Cardiac septum (tissue), 1 donor: Measurements from ENCODE around the gene COPS7B. TPM values are rescaled to one million over a fixed set of nuclear protein-coding genes. Genes with fewer than 3 reads are reported as not detected.

Experiments
- DNase-seq: peaks from one replicate; pipeline ENCODE4 v3.0.0-alpha.2; 2020; ENCODE audit warnings: low spot score
- intact Hi-C: fragments of 100-400 bp; cut with DNase I; formaldehyde crosslinking; loops from one replicate; pipeline ENCODE4 v1.14.0; 2022
- total RNA-seq: library from RNA; stranded (reverse); fragmentation: NEBNext Ultra II Directional; extraction: Animal tissue kit (Norgen Biotek cat#: 25700); gene quantifications from one replicate; pipeline ENCODE4 v1.2.1, GENCODE V29; 2021
- donor health status: DM: no; HTN: no; CAD: no.

Gene COPS7B
- total RNA-seq, 1 donor from 2014 or later: 23.4 TPM

DNA sequence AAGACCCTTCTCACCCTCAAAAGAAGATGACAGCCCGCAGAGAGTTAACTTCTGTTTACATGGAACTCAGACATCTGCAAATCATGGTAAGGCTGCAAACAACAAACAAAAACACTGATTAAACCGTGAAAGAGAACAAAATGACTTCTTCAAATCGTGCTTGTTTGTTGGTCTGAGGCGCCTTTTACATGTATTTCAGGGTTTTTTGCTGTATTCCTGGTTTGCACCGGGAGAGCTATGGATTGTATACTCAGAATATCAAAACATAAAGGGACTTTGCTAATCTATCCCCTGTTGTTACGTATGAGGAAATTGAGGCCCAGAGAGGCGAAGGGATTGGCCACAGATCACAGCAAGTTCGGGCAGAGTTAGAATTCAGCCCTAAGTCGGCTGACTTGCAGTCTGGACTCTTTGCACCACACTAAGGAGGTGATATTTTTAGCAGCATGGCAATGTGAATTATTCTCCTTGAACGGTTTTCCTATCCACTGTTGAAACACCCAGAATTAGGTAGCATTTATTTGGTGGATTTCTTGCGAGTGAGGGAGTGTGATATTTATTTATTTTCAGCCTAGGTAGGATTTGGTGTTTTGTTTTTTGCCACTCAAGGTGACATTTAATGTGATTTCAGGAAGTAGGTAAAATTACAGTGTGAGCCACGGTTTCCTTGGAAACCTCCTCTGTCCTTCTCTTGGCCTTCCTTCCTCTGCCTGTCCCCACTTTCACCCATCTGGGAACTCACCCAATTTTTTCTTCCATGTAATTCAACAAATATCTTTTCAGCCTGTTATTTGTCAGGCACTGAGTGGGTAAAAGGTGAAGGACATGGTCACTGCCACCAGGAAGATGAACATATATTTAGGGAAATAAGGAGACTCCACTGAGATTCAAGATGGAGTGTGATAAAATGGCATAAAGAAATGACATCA, 4.2 kb upstream of the COPS7B start:
- intact Hi-C loops: loop anchor here (2.0 to 10.0 kb wide), 5 partner anchors 75 to 727 kb away; partner anchors contain the start of genes DIS3L2, PSMD1 and PTMA
- DNase-seq: no peak

DNA sequence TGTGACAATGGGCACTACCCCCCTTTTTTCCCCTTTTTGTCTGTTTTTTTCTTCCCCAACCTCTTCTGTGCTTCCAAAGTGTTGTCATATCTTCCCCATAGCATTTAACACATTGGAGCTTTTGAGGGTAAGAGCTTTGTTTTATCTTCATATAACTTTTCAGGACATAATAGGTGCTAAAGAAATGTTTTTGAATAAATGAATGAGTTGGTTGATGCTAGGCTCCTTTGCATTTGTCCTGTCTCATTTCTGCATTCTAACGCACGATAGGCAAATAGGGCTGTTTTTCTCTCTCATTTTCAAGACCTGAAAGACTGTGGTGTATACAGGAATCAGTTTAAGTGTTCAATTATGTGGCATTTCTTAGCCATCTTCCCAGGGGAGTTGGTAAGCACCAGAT, 832 bp upstream of the COPS7B start:
- DNase-seq: no peak
- intact Hi-C loops: loop anchor here (10.0 kb wide), 2 partner anchors 101 to 731 kb away; partner anchors contain the start of gene PSMD1

DNA sequence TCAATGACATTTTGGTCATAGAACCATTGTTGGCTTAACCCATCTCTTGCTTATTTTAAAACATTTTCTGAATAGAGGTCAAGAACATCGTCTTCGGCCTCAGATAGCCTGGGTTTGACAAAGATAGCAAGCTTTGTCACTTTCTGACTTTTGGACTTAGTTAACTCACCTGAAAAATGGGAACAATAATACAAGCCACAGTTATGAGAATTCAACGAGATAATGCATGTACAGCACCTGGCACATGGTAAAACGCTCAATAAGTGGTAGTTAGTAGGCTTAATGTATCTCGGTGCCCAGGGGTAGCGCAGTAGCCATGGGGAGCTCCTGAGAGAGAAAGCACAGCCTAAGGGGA, 446 bp upstream of the COPS7B start:
- intact Hi-C loops: loop anchor here (10.0 kb wide), 2 partner anchors 101 to 731 kb away; partner anchors contain the start of gene PSMD1
- no peak for DNase-seq

DNA sequence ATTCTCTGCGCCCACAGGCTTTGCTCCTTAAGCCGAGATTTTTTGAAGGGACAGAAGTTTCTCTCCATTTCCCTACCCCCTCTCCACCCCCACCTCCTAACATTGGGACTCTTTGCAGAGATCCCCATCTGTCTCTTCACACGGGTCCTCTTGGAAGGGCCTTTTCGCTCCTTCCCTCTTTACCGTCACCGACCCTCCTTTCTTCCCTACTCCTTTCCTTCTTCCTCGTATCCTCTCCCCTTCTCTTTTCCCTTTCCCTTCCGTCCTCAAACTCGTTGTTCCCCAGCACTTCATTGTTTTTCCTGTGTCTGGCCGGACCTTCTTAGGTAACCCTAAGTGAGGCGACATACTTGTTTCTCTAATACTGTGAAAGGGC, 660 bp downstream of the COPS7B start:
- intact Hi-C loops: loop anchor here (10.0 kb wide), 2 partner anchors 102 to 732 kb away; partner anchors contain the start of gene PSMD1

DNA sequence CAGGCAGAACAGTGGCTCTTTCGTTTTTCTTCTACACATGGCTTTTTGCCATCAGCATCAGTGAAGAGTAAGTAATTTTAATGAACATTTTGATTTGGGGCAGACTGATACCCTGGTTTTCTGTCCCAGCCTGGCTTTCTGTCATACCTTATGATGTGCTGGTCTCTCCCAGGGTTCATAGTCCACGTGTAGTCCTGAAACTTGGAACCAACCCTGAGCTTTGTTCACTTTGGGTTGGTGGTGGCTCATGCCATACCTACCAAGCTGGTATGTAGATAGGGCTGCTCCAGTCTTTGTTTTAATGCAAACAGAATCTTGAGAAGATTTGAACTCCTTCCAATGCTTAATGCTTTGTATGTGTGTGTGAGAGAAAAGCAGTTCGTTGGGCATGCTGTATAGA, 4.9 kb downstream of the COPS7B start:
- intact Hi-C loops: no loop called here
- no peak for DNase-seq

More for the DNA sequence above, 660 bp downstream of the COPS7B start:
- DNase-seq: no peak

DNA sequence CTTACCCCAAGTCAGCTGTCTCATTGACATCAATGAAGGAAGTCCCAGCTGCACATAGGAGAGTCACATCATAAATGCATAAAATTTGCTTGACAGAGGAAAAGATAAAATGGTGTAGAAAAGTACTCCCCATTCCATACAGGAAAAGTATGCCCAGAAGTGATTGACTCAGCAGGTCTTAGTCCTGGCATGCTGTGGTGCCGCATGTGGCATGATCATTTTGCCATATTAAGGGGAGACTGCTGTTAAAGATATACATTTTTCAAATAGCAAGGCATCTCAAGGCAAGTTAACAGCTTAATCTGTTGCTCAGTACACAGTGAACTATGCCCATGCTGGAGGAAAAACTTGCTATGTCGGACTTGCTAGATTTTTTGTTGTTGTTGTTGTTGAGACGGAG, 8.1 kb downstream of the COPS7B start:
- intact Hi-C loops: no loop called here
- DNase-seq: no peak

DNA sequence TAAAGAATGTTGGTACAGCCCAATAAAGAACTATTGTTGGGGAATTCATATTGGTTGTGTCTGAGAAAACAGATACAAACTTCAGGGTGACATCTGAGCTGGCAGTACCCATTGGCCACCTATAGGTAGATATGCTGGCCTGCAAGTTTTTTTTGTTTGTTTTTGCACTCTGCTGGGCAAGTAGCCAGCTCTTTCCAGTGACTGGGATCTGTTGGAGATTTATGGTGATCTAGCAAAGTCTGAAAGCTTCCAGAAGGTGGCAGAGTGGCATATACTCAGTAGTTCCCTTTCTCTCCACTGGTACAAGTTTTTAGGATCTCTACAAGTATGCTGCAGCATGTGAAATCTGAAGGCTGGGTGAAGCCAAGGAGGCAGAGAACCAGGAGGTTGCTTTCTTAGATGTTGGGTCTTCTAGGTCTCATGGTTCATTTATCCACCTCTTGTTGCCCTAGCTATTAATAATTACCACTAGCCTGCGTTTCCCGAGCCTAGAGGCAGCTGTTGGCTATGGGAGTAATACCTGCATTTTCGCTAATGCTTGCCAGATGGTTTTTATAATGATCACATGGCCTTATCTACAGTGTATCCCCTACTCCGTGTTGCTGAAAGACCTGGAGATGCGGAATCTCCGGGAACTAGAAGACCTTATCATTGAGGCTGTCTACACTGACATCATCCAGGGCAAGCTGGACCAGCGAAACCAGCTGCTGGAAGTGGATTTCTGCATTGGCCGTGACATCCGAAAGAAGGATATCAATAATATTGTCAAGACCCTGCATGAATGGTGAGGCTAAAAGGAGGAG, 9.5 kb downstream of the COPS7B start:
- no peak for DNase-seq
- intact Hi-C loops: no loop called here

DNA sequence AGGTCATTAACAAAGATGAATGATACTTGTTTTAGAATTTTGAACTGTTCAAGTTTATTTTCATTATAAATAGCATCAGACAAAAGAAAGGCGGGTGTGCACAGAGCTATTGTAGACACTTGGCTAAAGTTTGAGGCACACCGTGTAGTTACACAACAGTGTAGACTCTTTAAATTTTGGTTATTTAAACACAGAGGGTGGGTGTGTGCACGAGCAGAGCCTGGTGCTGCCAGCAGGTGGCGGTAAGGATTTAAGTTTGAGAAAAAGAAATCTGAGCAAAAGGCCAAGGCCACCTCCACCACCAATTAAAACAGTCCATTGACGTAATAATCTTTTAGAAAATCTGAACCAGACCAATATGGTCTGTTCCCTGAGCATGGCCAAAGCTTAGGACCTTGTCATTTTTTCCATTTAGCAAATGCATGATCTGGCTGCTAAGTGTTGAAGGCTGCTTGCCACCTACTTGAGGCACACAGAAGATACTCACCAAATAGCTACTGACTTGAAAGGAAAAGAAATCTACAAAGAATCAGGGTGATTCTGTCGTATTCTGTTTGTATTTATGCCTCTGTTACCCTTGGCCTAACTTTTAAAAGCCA, 14.3 kb downstream of the COPS7B start:
- DNase-seq: no peak
- intact Hi-C loops: no loop called here

DNA sequence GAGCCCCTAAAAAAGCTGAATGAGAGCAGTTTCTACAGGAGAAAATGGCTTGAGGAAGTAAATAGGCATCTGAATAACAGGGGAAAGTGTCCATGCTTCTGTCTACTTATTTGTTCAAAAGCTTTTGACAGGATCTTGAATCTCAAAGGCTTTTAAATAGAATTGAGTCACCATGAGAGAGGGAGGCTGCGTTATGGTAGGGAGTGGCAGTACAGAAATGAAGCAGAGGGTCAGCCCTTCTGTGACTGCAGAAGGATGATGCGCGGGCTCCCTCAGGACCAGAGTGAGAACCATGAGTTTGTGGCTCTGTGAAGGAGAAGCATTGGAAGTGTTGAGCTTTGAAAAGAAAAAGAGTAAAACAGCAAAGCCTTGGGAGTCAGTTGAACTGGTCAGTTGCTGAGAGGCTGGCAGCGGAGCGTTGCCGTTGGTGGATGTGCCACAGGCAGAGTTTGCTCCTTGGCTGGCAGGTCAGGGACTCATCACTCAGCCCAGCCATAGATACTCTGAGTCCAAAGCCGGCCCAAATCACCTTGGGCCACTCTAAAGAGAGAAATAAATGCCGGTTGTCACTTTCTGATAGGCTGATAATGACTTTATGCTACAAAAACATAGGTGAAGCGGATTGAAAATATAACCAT, 17.4 kb downstream of the COPS7B start:
- intact Hi-C loops: no loop called here
- DNase-seq: no peak

DNA sequence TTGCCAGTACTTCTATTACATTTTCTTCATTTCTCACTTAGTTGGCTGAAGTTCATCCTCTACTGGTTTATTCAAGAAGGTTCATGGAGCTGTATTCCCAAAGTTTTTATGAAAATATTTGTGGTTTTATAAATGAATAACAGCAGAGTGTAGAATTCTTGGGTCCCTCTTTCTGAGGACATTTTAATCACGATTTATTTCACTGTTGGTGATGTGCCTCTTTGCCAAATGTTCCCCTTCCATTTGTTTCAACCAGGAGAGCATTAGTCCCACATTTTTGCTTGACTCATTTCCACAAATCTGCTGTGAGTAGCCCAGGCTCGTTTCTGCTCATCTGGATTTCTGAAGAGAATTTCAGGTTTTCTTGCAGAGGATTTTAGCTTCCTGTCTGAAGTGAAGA, 20.8 kb downstream of the COPS7B start:
- DNase-seq: no peak
- intact Hi-C loops: no loop called here

DNA sequence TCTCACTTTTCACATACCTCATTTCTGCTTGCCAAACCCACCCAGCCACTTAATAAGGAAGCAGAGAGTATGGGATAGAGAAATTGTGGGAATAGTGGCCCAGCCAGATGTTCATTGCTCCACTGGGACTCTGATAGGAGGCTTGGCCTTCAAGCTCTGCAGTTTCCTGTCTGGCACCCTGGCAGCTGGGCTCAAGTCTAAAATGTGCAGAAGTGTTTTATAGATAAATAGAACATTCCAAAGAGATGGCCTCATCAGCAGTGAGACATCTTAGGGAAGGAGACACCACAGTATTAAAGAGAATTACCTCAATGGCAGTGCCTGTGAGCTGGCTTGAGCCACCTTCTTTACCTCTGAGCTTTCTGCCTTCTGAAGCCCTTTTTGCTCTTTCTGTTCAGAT, 24.7 kb downstream of the COPS7B start:
- intact Hi-C loops: no loop called here
- no peak for DNase-seq

DNA sequence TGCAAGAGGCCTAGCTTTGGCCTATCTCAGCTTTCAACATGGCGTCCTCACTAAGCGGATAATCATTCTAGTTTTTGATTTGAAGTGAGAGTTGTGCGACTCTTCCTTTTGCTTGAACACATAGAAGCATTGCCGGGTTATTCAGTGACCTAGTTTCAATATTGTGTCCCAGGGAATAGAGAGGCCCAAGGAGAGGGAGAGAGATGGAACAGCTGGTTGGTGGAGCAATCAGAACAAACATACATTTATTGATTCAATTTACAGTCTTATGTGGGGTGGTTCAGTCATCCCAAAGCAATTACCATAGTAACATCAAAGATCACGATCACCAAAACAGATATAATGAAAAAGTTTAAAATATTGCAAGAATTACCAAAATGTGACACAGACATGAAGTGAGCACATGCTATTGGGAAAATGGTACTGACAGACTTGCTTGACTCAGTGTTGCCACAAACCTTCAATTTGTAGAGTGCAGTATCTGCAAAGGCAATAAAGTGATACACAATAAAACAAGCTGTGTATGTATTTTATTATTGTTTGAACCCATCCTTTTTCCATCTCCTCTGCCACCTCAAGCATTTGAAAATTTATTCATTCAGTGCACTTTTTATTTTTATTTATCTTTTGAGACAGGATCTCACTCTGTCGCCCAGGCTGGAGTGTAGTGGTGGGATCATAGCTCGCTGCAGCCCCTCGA, 30.2 kb downstream of the COPS7B start:
- intact Hi-C loops: no loop called here
- no peak for DNase-seq

DNA sequence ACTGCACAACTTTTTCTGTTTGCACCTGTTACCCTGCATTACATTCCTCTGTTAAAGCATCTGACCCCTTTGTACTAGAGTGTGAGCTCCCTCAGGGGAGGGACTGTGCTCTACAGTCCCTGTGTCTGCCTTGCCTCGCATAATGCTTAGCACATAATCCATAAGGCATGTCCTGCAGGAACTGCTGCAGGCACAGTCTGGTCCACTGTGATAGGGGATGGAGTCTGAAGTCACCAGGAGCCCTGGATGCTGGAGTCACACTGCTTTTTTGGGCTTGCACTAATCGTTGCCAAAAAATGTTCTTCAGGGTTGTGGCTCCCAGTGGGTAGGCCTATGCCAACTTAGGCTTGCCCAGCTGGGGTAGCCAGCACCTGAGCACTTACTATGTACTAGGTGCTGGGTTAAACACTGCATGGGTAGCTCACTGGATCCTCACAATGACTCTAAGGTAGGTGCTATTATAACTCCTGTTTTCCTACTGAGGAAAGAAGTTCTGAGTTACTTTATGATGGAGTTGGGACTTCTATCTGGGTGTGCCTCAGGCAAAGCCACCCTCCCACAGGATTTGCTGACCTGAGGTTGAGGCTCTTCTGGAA, 33.3 kb downstream of the COPS7B start:
- no peak for DNase-seq
- intact Hi-C loops: no loop called here

DNA sequence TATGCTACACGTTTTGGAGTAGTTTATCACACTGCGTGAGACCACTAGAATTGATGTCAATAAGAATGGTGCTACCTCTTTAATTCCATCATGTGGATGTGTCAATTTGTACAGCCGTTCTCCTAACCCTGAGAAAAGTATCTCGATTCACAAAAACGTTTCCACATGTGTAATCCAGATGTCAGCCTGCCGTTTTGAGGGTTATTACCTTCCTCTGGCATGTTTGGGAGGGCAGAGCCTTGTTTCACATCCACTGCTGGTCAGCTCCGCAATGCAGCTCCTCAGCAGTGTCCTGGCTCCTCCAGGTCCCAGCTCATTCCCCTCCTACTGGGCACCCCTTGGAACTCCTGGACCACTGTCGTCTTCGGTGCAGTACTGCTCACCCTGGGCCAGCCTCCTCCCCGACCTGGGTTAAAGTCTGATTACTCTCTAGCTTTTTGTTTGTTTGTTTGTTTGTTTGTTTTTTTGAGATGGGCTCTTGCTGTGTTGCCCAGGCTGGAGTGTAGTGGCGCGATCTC, 34.6 kb downstream of the COPS7B start:
- no peak for DNase-seq
- intact Hi-C loops: no loop called here

DNA sequence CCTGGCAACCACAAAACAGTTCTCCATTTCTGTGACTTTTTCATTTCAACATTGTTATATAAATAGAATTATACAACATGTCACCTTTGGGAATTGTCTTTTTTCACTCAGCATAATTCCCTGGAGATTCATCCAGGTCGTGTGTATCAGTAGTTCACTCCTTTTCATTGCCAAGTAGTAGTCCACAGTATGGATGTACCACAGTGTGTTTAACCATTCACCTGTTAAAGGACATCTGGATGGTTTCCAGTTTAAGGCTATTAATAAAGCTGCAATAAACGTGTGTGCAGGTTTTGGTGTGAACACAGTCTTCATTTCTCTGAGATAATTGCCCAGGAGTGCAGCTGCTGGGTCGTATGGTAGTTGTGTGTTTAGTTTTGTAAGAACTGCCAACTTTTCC, 35.7 kb downstream of the COPS7B start:
- DNase-seq: no peak
- intact Hi-C loops: no loop called here

DNA sequence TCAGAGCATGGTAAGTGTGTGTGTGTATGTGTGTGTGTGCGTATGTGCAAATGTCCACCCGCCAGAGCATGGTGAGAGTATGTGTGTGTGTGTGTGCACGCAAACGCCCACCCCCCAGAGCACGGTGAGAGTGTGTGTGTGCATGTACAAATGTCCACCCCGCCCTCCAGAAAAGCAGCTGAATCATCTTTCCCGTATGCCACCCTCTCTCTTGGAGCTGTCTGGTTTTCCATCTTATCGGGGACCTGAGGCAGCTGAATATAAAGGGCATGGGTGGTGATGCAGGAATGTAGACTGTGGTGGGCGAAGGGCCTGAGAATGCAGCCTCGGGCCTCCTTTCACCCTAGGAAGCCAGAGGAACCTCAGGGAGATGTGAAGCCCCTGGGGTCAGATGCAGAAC, 66.9 kb downstream of the COPS7B start:
- no peak for DNase-seq
- intact Hi-C loops: no loop called here

DNA sequence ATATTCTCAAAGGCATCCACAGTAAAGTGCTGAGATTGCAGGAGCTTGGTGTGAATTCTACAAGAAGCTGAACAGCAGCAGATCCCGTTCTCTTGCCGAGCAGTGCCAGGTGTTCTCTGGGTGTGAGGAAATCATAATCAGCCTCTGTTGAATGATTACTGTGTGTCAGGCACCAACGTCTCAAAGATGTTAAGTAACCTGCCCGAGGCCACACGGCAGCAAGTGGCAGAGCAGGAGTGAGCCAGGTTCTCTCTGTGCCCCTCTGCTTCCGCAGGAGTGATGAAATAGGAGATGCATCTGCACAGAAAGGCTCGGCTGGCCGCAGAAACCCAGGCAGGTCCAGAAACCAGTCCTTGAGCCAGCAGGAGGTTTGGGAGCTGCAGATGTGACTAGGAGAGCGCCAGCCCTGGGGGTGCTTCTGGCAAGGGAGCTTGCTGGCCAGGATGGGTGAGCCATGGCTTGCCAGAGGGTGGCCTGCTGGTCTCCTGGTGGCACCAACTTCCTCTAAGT, 68.4 kb downstream of the COPS7B start:
- DNase-seq: no peak

DNA sequence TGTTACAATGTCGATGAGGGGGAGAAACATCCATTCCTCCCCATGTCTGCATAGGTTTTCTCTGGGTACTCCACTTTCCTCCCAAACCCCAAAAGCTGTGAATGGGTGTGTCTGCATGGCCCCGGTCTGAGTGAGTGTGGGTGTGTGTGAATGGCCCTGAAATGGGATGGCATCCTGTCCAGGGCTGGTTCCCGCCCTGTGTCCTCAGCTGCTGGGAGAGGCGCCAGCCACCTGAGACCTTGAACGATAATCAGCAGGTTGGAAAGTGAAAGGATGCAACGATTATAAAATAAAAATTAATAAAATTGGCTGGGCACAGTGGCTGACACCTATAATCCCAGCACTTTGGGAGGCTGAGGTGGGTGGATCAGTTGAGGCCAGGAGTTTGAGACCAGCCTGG, 70.7 kb downstream of the COPS7B start:
- DNase-seq: no peak
- intact Hi-C loops: no loop called here

More for the DNA sequence above, 68.4 kb downstream of the COPS7B start:
- intact Hi-C loops: no loop called here
